Mesothelial cell of epicardium (in vitro differentiated cells): ENCODE results near the gene COMMD2. TPM values are rescaled to one million over a fixed set of nuclear protein-coding genes. Genes with fewer than 3 reads are reported as not detected.

Source experiments
- DNase-seq, 2 experiments: peaks; one replicate each; pipeline ENCODE4 v3.0.0; 2021; ENCODE audit warnings: low spot score in 2 of 2; ENCODE audit not compliant: unreplicated experiment in 2 of 2
- H3K27ac Mint-ChIP-seq: 2 replicates; pipeline ENCODE4 v1.8.0; 2021; ENCODE audit warnings: mixed read lengths
- H3K27me3 Mint-ChIP-seq: 2 replicates; pipeline ENCODE4 v1.8.0; 2021; ENCODE audit warnings: low read depth, mixed read lengths
- H3K36me3 Mint-ChIP-seq: 2 replicates; pipeline ENCODE4 v1.8.0; 2021; ENCODE audit warnings: mixed read lengths
- H3K4me1 Mint-ChIP-seq: 2 replicates; pipeline ENCODE4 v1.8.0; 2021; ENCODE audit warnings: mixed read lengths
- H3K4me3 Mint-ChIP-seq: 2 replicates; pipeline ENCODE4 v1.8.0; 2021; ENCODE audit warnings: mild to moderate bottlenecking, moderate library complexity, mixed read lengths
- H3K9me3 Mint-ChIP-seq: 2 replicates; pipeline ENCODE4 v1.8.0; 2021; ENCODE audit warnings: mixed read lengths
- CTCF ChIP-seq: fragments of 200-600 bp; sonication (generic); IDR thresholded peaks from one replicate; pipeline ENCODE4 v1.5.0; 2021; ENCODE audit warnings: antibody characterized with exemption; ENCODE audit not compliant: unreplicated experiment
- total RNA-seq: library from RNA; stranded (reverse); gene quantifications from 3 replicates; pipeline ENCODE4 v1.2.1, GENCODE V29; 2021

COMMD2 gene
- total RNA-seq, 1 donor from 2014 or later = 55.7 TPM

- peak overlapping the region; percentile 21 for H3K27ac Mint-ChIP-seq
- no peak for DNase-seq
- H3K27me3 Mint-ChIP-seq = no peaks in the 10 kb centered on the region
Measured at GRCh38 chr3:149706905-149707304, 45.4 kb downstream of the COMMD2 start.

GRCh38 chr3:149705416-149705815 lies 46.9 kb downstream of the COMMD2 start:
- no peak overlapping the region for H3K27ac Mint-ChIP-seq

More at GRCh38 chr3:149706905-149707304, 45.4 kb downstream of the COMMD2 start:
- no peaks in the 10 kb centered on the region for H3K9me3 Mint-ChIP-seq
- peaks cover 3% of the 10 kb centered on the region for H3K4me1 Mint-ChIP-seq
- H3K4me3 Mint-ChIP-seq = no peak overlapping the region
- no peak for TF ChIP-seq CTCF
- H3K36me3 Mint-ChIP-seq = no peaks in the 10 kb centered on the region

GRCh38 chr3:149703466-149703865 lies 48.8 kb downstream of the COMMD2 start:
- H3K27ac Mint-ChIP-seq = peak overlapping the region; percentile 54
- peaks cover 4% of the 10 kb centered on the region for H3K4me1 Mint-ChIP-seq
- peaks cover 5% of the 10 kb centered on the region for H3K9me3 Mint-ChIP-seq
- no peak overlapping the region for H3K4me3 Mint-ChIP-seq
- no peaks in the 10 kb centered on the region for H3K27me3 Mint-ChIP-seq
- no peak for TF ChIP-seq CTCF
- peaks cover 3% of the 10 kb centered on the region for H3K36me3 Mint-ChIP-seq
- DNase-seq = no peak

More at GRCh38 chr3:149705416-149705815, 46.9 kb downstream of the COMMD2 start:
- TF ChIP-seq CTCF = no peak
- H3K9me3 Mint-ChIP-seq = no peaks in the 10 kb centered on the region
- no peak for DNase-seq
- no peaks in the 10 kb centered on the region for H3K36me3 Mint-ChIP-seq
- H3K4me1 Mint-ChIP-seq = peaks cover 4% of the 10 kb centered on the region
- no peak overlapping the region for H3K4me3 Mint-ChIP-seq
- H3K27me3 Mint-ChIP-seq = no peaks in the 10 kb centered on the region

DNA sequence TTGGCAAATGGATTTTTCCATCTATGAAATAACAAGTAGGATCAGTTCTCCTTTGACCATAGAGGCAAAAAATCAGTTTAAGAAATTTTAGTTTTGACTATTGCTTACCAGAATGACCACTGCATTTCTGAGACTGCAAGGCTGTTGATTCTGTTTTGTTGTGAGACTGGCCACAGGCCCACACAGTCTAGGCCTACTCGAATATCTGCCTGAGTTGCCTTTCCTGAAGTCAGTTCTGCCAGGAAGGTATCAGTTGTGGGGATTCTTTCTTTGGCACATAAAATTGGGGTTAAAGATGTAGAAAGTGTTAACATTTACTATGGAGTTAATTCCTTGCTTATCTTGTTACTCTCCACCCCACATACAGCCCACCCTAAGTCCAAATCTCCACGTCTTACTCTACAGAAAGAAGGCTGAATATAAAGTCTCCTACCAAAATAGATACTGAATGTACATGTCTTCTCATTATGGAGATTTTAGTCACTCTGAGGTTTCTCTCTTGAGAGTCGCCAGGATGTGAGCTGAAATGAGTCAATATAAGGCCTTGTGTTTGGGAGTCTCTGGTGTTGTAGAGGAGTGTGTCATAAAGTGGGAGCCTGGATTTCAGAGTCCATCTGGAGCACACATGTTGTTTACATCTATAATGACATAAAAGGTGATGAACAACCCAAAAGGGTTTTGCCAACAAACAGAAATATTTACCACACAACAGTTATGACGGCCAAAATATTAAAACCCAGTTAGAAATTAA lies 49.4 kb downstream of the COMMD2 start:
- Mint-ChIP-seq H3K27ac (peak overlapping the region; percentile 54), H3K4me1 (peaks cover 4% of the 10 kb centered on the region), H3K4me3 (no peak overlapping the region), H3K27me3 (no peaks in the 10 kb centered on the region), H3K36me3 (peaks cover 3% of the 10 kb centered on the region), H3K9me3 (peaks cover 11% of the 10 kb centered on the region)
- TF ChIP-seq CTCF = no peak
- DNase-seq = no peak

- no peak for DNase-seq
- Mint-ChIP-seq H3K4me3 (no peak overlapping the region), H3K4me1 (peaks cover 4% of the 10 kb centered on the region), H3K36me3 (peaks cover 3% of the 10 kb centered on the region), H3K9me3 (peaks cover 20% of the 10 kb centered on the region), H3K27me3 (no peaks in the 10 kb centered on the region), H3K27ac (no peak overlapping the region)
- TF ChIP-seq CTCF = no peak
Measured at GRCh38 chr3:149701977-149702350, 50.3 kb downstream of the COMMD2 start.
